Activated T-helper 17 cell treated with anti-CD3 and anti-CD28 coated beads, Interleukin-2, amount 50 U/mL, for 72 hours (primary cell): ENCODE measurements around the gene PAK4. TPM values are rescaled to one million over a fixed set of nuclear protein-coding genes. Genes with fewer than 3 reads are reported as not detected.
A peak's percentile ranks its signal among the peaks of the same experiment; 100 is the strongest.

Experiments
- ATAC-seq: fragments of 150-1000 bp; cut with Tn5 transposase; replicated peaks from 2 replicates; pipeline ENCODE4 v1.10.0; 2021; ENCODE audit warnings: mild to moderate bottlenecking, moderate library complexity
- H3K27ac Mint-ChIP-seq: one replicate; pipeline ENCODE4 v1.8.0; 2022; ENCODE audit warnings: mixed read lengths
- H3K27me3 Mint-ChIP-seq: one replicate; pipeline ENCODE4 v1.8.0; 2022; ENCODE audit warnings: mixed read lengths
- H3K36me3 Mint-ChIP-seq: one replicate; pipeline ENCODE4 v1.8.0; 2022; ENCODE audit warnings: low read depth, mild to moderate bottlenecking, mixed read lengths
- H3K4me1 Mint-ChIP-seq: one replicate; pipeline ENCODE4 v1.8.0; 2022; ENCODE audit warnings: mixed read lengths
- H3K4me3 Mint-ChIP-seq: one replicate; pipeline ENCODE4 v1.8.0; 2022; ENCODE audit warnings: mild to moderate bottlenecking, mixed read lengths
- H3K9me3 Mint-ChIP-seq: one replicate; pipeline ENCODE4 v1.8.0; 2022; ENCODE audit warnings: mixed read lengths
- total RNA-seq, 2 donors: library from RNA; stranded (reverse); gene quantifications; one replicate each; pipeline ENCODE4 v1.2.3, GENCODE V29; 2022

The PAK4 gene
- total RNA-seq, 2 donors from 2014 or later, result 17.8 to 18.4 TPM

- no peak for ATAC-seq
- Mint-ChIP-seq H3K27ac (peak overlapping the region; percentile 69), H3K9me3 (no peaks in the 10 kb centered on the region), H3K4me3 (no peak overlapping the region), H3K27me3 (no peaks in the 10 kb centered on the region), H3K4me1 (no peaks in the 10 kb centered on the region), H3K36me3 (peaks cover 14% of the 10 kb centered on the region)
Observed at GRCh38 chr19:39168258-39169142, 42.9 kb downstream of the PAK4 start.

DNA sequence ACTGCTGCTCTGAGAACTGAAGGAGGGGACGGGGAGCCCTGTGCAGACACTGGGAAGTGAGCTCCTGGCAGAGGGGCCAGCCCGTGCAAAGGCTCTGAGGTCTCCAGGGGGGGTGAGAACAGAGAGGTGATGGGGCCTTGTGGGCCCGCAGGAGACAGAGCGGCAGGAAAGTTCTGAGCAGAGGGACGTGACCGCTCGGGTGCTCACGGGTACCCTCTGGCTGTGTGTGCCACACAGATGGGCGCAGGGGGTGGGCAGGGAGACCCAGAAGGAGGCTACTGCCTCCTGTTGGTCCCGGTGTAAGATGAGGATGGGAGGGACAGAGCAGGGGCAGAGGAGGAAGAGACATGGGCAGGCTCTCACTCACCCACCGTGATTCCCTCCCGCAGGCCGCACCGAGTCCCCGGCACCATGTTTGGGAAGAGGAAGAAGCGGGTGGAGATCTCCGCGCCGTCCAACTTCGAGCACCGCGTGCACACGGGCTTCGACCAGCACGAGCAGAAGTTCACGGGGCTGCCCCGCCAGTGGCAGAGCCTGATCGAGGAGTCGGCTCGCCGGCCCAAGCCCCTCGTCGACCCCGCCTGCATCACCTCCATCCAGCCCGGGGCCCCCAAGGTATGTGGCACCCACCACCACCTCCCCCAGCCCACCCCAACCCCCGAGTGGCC is 43.7 kb downstream of the PAK4 start:
- peak overlapping the region; percentile 69 for H3K27ac Mint-ChIP-seq

DNA sequence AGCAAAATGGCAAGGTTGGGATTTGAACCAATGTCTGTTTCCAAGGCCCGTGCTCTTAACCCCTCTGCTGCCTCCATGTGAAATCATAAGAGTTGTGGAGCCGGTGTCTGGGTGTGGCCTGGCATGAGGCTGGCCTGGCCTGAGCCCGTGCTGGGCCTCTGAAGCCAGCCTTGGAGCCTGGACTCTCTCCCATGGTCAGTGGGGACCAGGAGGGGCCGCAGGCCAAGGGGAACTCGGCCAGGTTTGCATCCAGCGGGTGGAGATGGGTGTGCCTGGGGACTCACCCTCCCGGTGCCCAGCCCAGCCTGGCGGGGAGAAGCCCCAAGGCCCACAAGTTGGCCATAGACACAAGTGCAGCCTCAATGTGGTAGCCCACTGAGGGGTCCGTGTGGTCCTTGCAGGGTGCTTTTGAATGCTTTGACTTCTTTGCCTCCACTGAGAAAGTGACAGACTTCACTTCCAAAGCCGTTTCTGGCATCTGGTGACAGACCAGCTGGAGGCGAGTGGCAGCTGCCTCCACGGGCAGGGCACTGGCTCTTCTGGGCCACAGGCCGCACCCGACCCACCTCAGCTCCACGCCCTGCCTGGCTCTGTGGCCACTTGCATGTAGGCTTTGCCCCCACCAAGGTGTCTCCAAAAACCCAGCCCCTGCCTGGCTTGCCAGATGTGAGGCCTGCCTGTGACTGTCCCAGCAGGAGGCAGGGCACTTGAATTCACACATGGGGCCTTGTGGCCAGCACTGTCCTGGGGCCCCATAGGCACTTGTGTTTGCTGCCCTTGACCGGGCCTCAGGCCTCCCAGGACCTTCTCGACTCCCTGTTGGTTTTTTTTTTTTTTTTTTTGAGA is 45.0 kb downstream of the PAK4 start:
- H3K27me3 Mint-ChIP-seq, result no peaks in the 10 kb centered on the region

More for the DNA sequence above, 43.7 kb downstream of the PAK4 start:
- no peaks in the 10 kb centered on the region for H3K27me3 Mint-ChIP-seq
- no peaks in the 10 kb centered on the region for H3K9me3 Mint-ChIP-seq
- peaks cover 14% of the 10 kb centered on the region for H3K36me3 Mint-ChIP-seq
- H3K4me1 Mint-ChIP-seq, result no peaks in the 10 kb centered on the region
- no peak for ATAC-seq
- H3K4me3 Mint-ChIP-seq, result no peak overlapping the region

GRCh38 chr19:39171479-39172465 is 46.2 kb downstream of the PAK4 start:
- Mint-ChIP-seq H3K4me1 (no peaks in the 10 kb centered on the region), H3K4me3 (no peak overlapping the region), H3K27me3 (no peaks in the 10 kb centered on the region), H3K27ac (no peak overlapping the region), H3K9me3 (no peaks in the 10 kb centered on the region), H3K36me3 (peaks cover 14% of the 10 kb centered on the region)
- ATAC-seq, result no peak

More for the DNA sequence above, 45.0 kb downstream of the PAK4 start:
- Mint-ChIP-seq H3K4me1 (no peaks in the 10 kb centered on the region), H3K9me3 (no peaks in the 10 kb centered on the region), H3K27ac (no peak overlapping the region), H3K36me3 (peaks cover 14% of the 10 kb centered on the region), H3K4me3 (no peak overlapping the region)
- no peak for ATAC-seq

DNA sequence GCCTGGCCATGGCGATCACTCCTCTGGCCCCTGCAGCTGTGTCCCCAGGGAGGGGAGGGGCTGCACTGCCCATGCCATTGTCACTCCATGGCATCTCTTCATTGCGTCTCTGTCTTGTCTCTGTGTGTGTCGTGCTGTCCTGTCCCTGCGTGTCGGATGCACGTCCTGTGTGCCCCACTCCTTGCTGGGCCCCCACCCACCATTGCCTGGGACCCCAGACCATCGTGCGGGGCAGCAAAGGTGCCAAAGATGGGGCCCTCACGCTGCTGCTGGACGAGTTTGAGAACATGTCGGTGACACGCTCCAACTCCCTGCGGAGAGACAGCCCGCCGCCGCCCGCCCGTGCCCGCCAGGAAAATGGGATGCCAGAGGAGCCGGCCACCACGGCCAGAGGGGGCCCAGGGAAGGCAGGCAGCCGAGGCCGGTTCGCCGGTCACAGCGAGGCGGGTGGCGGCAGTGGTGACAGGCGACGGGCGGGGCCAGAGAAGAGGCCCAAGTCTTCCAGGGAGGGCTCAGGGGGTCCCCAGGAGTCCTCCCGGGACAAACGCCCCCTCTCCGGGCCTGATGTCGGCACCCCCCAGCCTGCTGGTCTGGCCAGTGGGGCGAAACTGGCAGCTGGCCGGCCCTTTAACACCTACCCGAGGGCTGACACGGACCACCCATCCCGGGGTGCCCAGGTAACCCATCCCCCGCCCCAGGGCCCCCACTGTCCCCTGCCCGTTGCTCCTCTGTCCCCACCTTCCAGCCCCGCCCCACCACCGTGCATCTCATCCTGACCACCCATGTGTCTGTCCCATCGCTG is 47.3 kb downstream of the PAK4 start:
- H3K27ac Mint-ChIP-seq, result no peak overlapping the region
- no peaks in the 10 kb centered on the region for H3K4me1 Mint-ChIP-seq
- no peak for ATAC-seq

DNA sequence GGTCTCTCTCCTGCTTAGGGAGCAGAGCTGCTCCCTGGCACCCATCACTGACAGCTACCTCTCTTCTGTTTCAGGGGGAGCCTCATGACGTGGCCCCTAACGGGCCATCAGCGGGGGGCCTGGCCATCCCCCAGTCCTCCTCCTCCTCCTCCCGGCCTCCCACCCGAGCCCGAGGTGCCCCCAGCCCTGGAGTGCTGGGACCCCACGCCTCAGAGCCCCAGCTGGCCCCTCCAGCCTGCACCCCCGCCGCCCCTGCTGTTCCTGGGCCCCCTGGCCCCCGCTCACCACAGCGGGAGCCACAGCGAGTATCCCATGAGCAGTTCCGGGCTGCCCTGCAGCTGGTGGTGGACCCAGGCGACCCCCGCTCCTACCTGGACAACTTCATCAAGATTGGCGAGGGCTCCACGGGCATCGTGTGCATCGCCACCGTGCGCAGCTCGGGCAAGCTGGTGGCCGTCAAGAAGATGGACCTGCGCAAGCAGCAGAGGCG is 48.0 kb downstream of the PAK4 start:
- no peaks in the 10 kb centered on the region for H3K9me3 Mint-ChIP-seq
- no peaks in the 10 kb centered on the region for H3K27me3 Mint-ChIP-seq
- peaks cover 14% of the 10 kb centered on the region for H3K36me3 Mint-ChIP-seq
- no peaks in the 10 kb centered on the region for H3K4me1 Mint-ChIP-seq
- H3K4me3 Mint-ChIP-seq, result no peak overlapping the region
- ATAC-seq, result no peak
- H3K27ac Mint-ChIP-seq, result no peak overlapping the region

More for the DNA sequence above, 47.3 kb downstream of the PAK4 start:
- Mint-ChIP-seq H3K4me3 (no peak overlapping the region), H3K36me3 (peaks cover 14% of the 10 kb centered on the region), H3K27me3 (no peaks in the 10 kb centered on the region), H3K9me3 (no peaks in the 10 kb centered on the region)

DNA sequence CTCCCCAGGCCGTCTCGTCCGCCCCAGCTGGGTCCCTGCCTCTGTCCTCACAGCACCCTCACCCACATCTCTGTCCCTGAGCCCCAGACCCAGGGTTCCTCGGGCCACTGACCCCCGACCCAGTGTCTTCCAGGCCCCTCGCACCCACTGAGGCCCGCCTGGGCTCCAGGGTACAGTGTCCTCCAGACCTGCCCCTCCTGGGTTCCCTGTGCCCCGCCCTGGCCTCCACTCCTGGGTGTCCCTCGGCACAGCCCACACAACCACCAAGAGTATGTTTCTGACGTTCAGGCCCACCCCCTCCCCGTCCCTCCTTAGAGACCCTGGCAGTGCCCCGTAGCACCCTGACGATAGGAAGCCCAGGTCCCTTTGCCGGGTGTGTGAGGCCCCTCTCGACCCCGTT is 48.6 kb downstream of the PAK4 start:
- no peaks in the 10 kb centered on the region for H3K9me3 Mint-ChIP-seq
- no peak overlapping the region for H3K4me3 Mint-ChIP-seq
- H3K27me3 Mint-ChIP-seq, result no peaks in the 10 kb centered on the region
- ATAC-seq, result no peak
- H3K36me3 Mint-ChIP-seq, result peaks cover 8% of the 10 kb centered on the region
- no peaks in the 10 kb centered on the region for H3K4me1 Mint-ChIP-seq
- no peak overlapping the region for H3K27ac Mint-ChIP-seq

DNA sequence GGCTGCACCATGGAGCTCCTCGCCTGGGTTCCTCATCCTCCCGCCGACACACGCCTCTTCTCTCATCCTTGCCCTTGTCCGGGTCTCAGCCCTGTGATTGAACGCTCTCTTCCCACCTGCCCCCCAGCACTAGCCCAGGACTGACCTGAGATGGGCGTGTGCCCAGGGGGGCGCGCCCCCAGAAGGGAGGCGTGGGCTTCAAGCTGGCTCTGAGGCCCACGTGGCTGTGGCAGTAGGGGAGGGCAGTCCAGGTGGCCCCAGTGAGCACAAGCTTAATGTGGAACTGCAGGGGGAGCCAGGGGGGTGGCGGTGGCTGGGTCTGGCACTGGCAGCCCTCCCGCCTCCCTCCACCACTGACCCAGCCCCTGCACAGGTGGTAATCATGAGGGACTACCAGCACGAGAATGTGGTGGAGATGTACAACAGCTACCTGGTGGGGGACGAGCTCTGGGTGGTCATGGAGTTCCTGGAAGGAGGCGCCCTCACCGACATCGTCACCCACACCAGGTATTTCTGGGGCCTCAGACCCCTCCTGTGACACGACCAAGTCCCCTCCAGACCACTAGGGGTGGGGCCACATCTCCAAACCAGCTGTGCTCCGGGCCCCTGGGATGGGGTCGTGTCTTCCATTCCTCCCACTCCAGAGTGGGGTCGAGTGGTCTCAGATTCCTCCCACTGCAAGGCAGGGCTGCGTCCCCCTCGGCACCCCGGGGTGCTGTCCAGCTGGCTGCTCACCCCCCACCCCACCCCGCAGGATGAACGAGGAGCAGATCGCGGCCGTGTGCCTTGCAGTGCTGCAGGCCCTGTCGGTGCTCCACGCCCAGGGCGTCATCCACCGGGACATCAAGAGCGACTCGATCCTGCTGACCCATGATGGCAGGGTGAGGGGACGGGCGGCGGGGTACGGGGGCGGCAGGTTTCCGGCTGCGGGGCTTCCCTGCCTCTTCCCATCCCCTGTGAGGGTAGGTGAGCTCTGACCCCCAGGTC is 49.3 kb downstream of the PAK4 start:
- Mint-ChIP-seq H3K4me1 (no peaks in the 10 kb centered on the region), H3K9me3 (no peaks in the 10 kb centered on the region), H3K4me3 (no peak overlapping the region), H3K27ac (no peak overlapping the region), H3K36me3 (peaks cover 4% of the 10 kb centered on the region), H3K27me3 (no peaks in the 10 kb centered on the region)
- ATAC-seq, result no peak

- Mint-ChIP-seq H3K36me3 (no peaks in the 10 kb centered on the region), H3K27me3 (no peaks in the 10 kb centered on the region), H3K4me3 (no peak overlapping the region), H3K27ac (no peak overlapping the region), H3K4me1 (no peaks in the 10 kb centered on the region), H3K9me3 (no peaks in the 10 kb centered on the region)
- no peak for ATAC-seq
Observed at GRCh38 chr19:39175564-39175963, 50.0 kb downstream of the PAK4 start.

DNA sequence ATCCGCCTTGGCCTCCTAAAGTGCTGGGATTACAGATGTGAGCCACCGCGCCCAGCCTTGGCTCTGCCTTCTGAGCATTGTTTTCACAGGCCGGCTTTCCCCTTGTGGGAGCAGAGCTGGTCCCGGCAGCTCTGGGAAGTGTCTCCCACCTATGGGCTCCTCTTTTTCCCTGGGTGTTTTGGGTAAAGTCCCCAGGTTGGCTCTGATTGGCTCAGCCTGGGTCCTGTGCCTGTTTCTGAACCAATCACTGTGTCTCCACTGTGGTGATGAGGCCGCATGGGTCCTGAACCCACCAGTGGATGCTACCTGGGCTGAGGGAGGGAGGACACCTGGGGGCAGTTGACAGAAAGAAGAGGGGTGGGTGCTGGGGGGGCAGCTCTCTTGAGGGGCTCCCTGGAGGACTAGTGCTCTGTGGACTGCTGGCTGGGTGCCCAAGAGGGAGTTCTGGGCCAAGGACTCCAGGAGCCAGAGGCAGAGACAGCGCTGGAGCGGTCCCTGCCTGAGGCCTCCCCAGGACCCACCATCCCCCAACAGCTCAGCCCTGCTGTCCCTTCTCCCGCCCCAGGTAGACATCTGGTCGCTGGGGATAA is 51.6 kb downstream of the PAK4 start:
- ATAC-seq, result no peak
- no peak overlapping the region for H3K27ac Mint-ChIP-seq
- no peaks in the 10 kb centered on the region for H3K4me1 Mint-ChIP-seq

DNA sequence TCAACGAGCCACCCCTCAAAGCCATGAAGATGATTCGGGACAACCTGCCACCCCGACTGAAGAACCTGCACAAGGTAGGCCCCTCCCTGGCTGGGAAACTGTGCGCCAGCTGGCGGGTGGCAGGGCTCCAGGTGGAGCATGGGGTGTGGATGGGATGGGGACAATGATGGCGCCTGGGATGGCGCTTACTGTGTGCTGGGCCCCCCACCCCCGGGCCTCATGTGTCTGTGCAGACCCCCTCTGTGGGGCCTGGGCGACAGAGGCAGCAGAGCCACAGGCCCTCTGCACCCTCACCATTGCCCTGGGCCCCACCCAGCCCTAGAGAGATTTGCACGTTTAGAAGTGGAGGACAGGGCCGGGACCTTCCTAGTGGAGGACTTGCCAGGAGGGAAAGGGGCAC is 52.1 kb downstream of the PAK4 start:
- no peak for ATAC-seq
- Mint-ChIP-seq H3K4me3 (no peak overlapping the region), H3K4me1 (no peaks in the 10 kb centered on the region), H3K36me3 (no peaks in the 10 kb centered on the region), H3K27me3 (no peaks in the 10 kb centered on the region), H3K27ac (no peak overlapping the region), H3K9me3 (no peaks in the 10 kb centered on the region)

More for the DNA sequence above, 51.6 kb downstream of the PAK4 start:
- H3K36me3 Mint-ChIP-seq, result no peaks in the 10 kb centered on the region
- no peaks in the 10 kb centered on the region for H3K27me3 Mint-ChIP-seq
- H3K4me3 Mint-ChIP-seq, result no peak overlapping the region
- no peaks in the 10 kb centered on the region for H3K9me3 Mint-ChIP-seq
